OCI-LY7 (cell line): ENCODE measurements around the gene NACC1. TPM values are rescaled to one million over a fixed set of nuclear protein-coding genes. Genes with fewer than 3 reads are reported as not detected.

Experiments
- BruUV-seq: library from RNA; stranded (reverse); fragments of 400-500 nt; replicated peaks from 2 replicates; lab custom pipeline; 2021; lab: Mats Ljungman, UMichigan
- CTCF ChIA-PET: fragments of 300-600 bp; sonication (Branson Sonifier 250); formaldehyde crosslinking; loops from one replicate; lab custom pipeline; 2022; ENCODE audit warnings: antibody characterized with exemption; ENCODE audit not compliant: unreplicated experiment; lab: Charles Lee
- POLR2A ChIA-PET: fragments of 300-600 bp; sonication (Branson Sonifier 250); formaldehyde crosslinking; loops from one replicate; lab custom pipeline; 2022; ENCODE audit warnings: antibody characterized with exemption; lab: Charles Lee
- DNase-seq: peaks from one replicate; pipeline ENCODE4 v3.0.0-alpha.2; 2015; ENCODE audit warnings: low spot score
- H2AFZ ChIP-seq: fragments of 200-600 bp; sonication (generic), shearing (Covaris generic); 2 replicates; pipeline ENCODE4 v1.6.1; 2014; ENCODE audit warnings: mild to moderate bottlenecking, antibody characterized with exemption, low read length, moderate library complexity
- H3K27ac ChIP-seq: fragments of 200-600 bp; sonication (generic); 2 replicates; pipeline ENCODE4 v1.5.1; 2014; ENCODE audit warnings: mixed run types, low read depth, mild to moderate bottlenecking, moderate library complexity, low read length, inconsistent platforms; ENCODE audit not compliant: poor library complexity, severe bottlenecking
- H3K36me3 ChIP-seq: fragments of 200-600 bp; sonication (generic); 2 replicates; pipeline ENCODE4 v1.6.1; 2014; ENCODE audit warnings: mild to moderate bottlenecking, antibody characterized with exemption, low read length, moderate library complexity, mixed read lengths; ENCODE audit not compliant: insufficient read depth
- H3K4me1 ChIP-seq: fragments of 200-600 bp; sonication (generic); 2 replicates; pipeline ENCODE4 v1.5.1; 2014; ENCODE audit warnings: mild to moderate bottlenecking, low read length; ENCODE audit not compliant: insufficient read depth, poor library complexity, severe bottlenecking
- H3K4me2 ChIP-seq: fragments of 200-600 bp; sonication (generic); 2 replicates; pipeline ENCODE4 v1.6.1; 2014; ENCODE audit warnings: mild to moderate bottlenecking, low read length
- H3K4me3 ChIP-seq: fragments of 200-600 bp; sonication (generic); 2 replicates; pipeline ENCODE4 v1.5.1; 2014; ENCODE audit warnings: mild to moderate bottlenecking, low read depth, low read length; ENCODE audit not compliant: poor library complexity, severe bottlenecking
- H3K79me2 ChIP-seq: fragments of 200-600 bp; sonication (generic); 2 replicates; pipeline ENCODE4 v1.6.1; 2016; ENCODE audit warnings: low read depth, mild to moderate bottlenecking, low read length, moderate library complexity, mixed read lengths; ENCODE audit not compliant: insufficient read depth
- H3K9me2 ChIP-seq: fragments of 200-600 bp; sonication (generic); 2 replicates; pipeline ENCODE4 v1.6.1; 2016; ENCODE audit warnings: mild to moderate bottlenecking, low read length, mixed read lengths; ENCODE audit not compliant: insufficient read depth
- H3K9me3 ChIP-seq: fragments of 200-600 bp; sonication (generic); 2 replicates; pipeline ENCODE4 v1.6.1; 2014; ENCODE audit warnings: mild to moderate bottlenecking, mixed run types, low read length, mixed read lengths
- H4K20me1 ChIP-seq: fragments of 200-600 bp; sonication (generic); 2 replicates; pipeline ENCODE4 v1.6.1; 2014; ENCODE audit warnings: mild to moderate bottlenecking, antibody characterized with exemption, low read length, moderate library complexity, mixed read lengths; ENCODE audit not compliant: insufficient read depth
- CTCF ChIP-seq: fragments of 200-600 bp; sonication (generic); conservative IDR thresholded peaks from 2 replicates; pipeline ENCODE4 v1.5.1; 2014; ENCODE audit warnings: mild to moderate bottlenecking, antibody characterized with exemption, low read length, moderate library complexity, mixed read lengths
- EZH2phosphoT487 ChIP-seq: fragments of 200-600 bp; sonication (generic); IDR thresholded peaks from 2 replicates; pipeline ENCODE4 v1.6.1; 2018; ENCODE audit warnings: low read depth, borderline replicate concordance, mild to moderate bottlenecking, mixed run types, antibody characterized with exemption, low read length, moderate library complexity, mixed read lengths
- intact Hi-C: fragments of 100-400 bp; cut with micrococcal nuclease; formaldehyde crosslinking; loops from one replicate; pipeline ENCODE4 v1.10.0; 2022; ENCODE audit not compliant: unreplicated experiment
- total RNA-seq, 2 experiments: library from RNA; depleted of rRNA in 1 of 2; stranded (reverse); fragments of >200 nt in 1 of 2; shearing (Covaris generic) in 1 of 2; gene quantifications; 2 replicates each; pipeline ENCODE4 v1.2.3, GENCODE V29; 2014 to 2022

Gene NACC1
- total RNA-seq, 2 experiments from 2014 or later: 52.9 to 56.3 TPM

DNA sequence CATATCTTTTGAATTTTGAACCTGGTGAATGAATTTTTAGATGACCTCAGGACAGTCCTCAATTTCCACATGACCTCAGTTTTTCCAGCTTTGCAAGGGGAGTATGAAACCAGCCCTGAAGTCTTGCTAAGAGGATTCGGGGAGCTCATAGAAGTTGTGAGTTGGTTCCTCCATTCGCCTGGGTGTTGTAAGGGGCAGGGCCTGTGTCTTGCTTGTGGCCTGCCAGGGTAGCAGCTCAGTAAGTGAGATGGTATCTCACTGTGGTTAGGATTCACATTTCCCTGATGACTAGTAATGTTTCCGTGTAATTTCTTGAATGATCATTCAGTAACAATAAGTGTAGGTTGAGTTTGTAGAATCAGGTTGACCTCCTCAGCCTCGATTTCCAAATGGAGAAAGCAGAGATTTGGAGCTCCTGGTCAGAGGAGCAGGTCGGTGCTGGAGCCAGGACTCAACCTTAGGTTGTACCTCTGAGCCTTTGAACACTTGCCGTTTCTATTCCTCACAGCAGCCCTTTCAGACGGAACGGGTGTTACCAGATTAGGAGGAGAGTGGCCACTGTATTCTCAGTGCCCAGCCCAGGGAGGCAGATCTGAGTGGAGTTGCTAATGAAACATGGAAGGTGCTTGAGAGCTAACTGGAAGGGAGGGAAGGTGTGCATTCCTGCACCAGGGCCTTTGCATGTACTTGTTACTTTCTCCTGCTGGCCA, 14.6 kb downstream of the NACC1 start:
- Histone ChIP-seq H3K36me3 (peaks cover 82% of the 10 kb centered on the region), H3K79me2 (peaks cover 13% of the 10 kb centered on the region; the same call in 1 of the 2 replicates), H3K27ac (no peak overlapping the region), H3K4me3 (no peak overlapping the region), H3K9me2 (no peaks in the 10 kb centered on the region), H3K4me1 (no peaks in the 10 kb centered on the region), H3K9me3 (no peaks in the 10 kb centered on the region), H4K20me1 (no peaks in the 10 kb centered on the region; the same call in 1 of the 2 replicates), H2AFZ (no peak overlapping the region), H3K4me2 (no peak overlapping the region)
- CTCF ChIA-PET: no interaction called here
- POLR2A ChIA-PET: interaction anchor here (0.7 to 1.3 kb wide), 2 partner anchors 9 to 90 kb away, joined by 3 to 6 read pairs; no protein-coding TSS in a partner anchor
- intact Hi-C loops: no loop called here
- no peak for DNase-seq
- BruUV-seq: no TSS peak
- TF ChIP-seq EZH2phosphoT487: no peak
- no peak for TF ChIP-seq CTCF

GRCh38 chr19:13133241-13133870, 15.3 kb downstream of the NACC1 start:
- Histone ChIP-seq H2AFZ (no peak overlapping the region), H4K20me1 (no peaks in the 10 kb centered on the region; the same call in 1 of the 2 replicates), H3K27ac (no peak overlapping the region), H3K79me2 (peaks cover 12% of the 10 kb centered on the region; the same call in 1 of the 2 replicates), H3K9me2 (no peaks in the 10 kb centered on the region), H3K9me3 (no peaks in the 10 kb centered on the region), H3K4me3 (no peak overlapping the region), H3K4me1 (no peaks in the 10 kb centered on the region), H3K36me3 (peaks cover 82% of the 10 kb centered on the region), H3K4me2 (no peak overlapping the region)
- no peak for DNase-seq
- CTCF ChIA-PET: no interaction called here
- no peak for TF ChIP-seq EZH2phosphoT487
- no peak for TF ChIP-seq CTCF
- intact Hi-C loops: no loop called here
- POLR2A ChIA-PET: interaction anchor here (1.3 kb wide), 1 partner anchor 10 kb away, joined by 3 read pairs; no protein-coding TSS in a partner anchor
- BruUV-seq: no TSS peak
